NCI-H446 (cell line): Measurements from ENCODE around the gene TANK.
"Not testable (repeated sequence)": the region's sequence is repeated elsewhere in the genome, so short reads cannot be mapped to it uniquely, and the experiment has no call there.

Experiments used
- DNase-seq, 2 experiments: peaks; one replicate each; lab custom pipeline; 2025; lab: John Stamatoyannopoulos, UW

TANK gene, protein sequence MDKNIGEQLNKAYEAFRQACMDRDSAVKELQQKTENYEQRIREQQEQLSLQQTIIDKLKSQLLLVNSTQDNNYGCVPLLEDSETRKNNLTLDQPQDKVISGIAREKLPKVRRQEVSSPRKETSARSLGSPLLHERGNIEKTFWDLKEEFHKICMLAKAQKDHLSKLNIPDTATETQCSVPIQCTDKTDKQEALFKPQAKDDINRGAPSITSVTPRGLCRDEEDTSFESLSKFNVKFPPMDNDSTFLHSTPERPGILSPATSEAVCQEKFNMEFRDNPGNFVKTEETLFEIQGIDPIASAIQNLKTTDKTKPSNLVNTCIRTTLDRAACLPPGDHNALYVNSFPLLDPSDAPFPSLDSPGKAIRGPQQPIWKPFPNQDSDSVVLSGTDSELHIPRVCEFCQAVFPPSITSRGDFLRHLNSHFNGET

DNA sequence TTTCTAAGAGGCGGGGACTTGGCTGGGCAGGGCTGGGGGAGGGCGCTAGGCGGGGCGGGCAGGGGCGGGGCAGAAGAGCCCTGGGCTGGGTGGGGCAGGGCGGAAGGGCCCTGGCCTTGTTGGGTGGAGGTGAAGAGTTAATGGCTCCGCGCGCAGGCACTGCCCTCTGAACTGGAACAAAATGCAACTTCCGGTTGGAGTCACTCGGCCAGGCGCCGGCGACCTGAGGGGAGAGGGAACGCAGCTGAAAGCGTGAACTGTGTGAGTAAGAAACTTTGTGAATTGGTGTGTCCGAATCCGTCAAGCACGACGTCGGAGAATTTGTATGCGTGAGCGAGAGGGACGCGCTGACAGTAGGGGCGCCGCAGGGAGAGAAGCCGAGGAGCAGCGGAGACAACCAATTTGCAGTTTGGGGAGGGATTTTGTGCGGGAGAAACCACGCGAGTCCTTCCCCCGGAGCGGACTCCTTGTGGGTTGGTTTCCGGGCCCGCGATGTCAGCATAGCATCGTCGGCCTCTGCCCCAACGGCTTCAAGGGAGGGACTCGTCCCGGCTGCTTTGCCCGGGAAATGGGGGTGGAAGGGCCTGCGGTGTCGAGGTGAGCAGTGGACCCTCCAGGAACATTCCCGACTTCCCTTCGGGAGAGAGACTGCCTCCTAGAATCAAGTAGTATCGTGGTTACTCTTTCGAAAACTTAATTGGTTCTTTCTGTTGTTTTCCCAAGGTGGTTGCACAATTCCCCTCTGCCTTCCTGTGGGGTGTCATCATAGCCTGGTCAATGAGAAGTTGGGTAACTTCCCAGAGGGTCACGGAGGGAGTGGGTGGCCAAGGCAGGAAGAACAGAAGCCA lies at the start of gene TANK:
TSS of gene TANK (plus strand) at position 203 of the 848 bp plus-strand sequence. CDS start 19,235 bp downstream, outside the sequence.
- peak; percentile 82 to 94 for DNase-seq

DNA sequence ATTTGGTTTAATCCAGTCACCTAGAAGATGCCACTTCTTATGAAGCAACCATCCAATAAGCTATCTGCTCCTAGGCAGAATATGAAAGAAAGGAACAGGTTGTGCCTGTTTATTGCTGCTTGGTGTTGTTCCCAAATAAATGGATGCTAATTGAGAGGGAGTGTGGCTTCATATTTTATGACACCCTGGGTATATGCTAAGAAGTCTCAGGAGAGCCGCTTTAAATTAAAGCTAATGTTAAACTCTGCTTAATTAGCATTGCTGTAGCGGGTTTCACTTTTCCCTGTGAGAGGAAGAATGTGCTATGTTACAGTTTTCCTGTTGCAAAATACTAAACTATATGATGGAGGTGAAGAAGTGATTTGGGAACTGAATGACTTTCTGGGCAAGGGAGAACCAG lies 48.7 kb upstream of the TANK start:
- DNase-seq, result no peak

DNA sequence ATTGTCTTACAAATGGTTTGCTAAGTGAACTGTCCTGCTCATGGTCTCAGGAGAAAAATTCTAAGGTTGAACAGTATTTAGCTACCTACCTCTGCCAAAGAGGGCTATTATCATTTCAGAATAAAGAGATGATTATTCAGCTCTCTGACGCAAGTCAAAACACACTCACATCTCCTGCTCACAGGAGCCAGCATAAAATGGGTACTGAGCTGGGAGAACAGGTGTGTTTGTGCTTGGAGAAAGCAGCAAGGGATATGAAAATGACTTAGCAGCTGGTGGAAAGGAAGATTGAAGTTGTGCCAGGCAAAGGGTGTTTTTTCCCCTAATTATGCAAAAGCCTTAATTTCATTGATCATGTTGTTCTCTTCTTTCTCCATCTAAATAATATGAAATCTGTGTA lies 47.3 kb upstream of the TANK start:
- no peak for DNase-seq

DNA sequence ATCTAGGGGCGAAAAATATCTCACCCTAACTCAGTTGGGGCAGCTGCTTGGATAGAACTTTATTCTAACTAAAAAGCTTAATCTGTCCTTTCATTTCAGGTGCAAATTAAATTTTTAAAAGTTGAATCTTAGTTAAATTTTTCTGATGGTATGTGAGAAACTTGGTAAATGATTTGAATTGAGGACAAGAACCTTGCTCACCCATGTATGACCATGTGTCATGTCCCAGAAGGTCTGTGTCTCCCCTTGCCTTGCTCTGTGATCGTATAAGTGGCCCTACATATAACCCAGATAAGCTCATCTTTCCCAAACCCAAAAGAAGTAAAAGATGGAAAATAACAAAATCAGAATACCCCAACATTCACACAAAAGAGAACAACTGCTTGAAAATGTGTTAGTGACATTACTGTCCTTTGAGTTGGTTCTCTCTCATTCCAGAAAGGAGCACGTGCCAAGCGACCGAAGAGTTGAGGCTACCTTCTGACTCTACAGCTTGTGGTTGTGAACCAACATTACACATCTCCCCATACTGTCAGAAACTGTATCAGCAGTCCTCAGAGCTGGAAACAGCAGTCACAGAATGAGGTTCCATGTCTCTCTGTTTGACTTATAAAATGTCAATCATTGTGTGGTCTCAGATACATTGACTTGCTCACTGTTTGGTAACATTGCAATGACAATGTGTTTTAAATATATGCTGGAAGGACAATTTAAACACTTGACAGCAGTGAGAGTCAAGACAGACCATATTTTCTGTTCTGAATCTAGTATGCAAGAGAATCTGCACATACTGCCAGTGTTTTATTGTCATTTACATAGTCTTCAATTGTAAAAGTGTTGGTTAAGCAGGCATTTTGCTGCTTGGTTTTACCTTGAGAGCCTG lies 46.3 kb upstream of the TANK start:
- DNase-seq, result no peak

DNA sequence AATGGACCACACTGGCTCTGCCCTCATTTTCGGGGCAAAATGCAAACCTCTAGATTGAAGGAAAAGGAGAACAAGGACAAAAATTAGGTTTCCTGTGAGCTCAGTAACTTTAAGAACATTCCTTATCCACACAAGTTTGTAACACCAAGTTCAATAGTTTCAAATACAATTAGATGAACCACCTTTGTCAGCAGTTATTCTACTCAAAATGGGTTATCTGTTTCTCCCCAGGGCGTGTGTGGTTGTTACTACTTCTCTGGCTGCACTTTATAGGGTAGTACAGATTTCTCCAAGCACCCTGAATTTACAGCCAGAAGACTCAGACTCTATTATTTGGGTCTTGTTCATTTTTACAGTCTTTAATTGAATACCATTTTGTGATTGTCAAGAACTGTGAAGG lies 45.0 kb upstream of the TANK start:
- DNase-seq, result no peak

DNA sequence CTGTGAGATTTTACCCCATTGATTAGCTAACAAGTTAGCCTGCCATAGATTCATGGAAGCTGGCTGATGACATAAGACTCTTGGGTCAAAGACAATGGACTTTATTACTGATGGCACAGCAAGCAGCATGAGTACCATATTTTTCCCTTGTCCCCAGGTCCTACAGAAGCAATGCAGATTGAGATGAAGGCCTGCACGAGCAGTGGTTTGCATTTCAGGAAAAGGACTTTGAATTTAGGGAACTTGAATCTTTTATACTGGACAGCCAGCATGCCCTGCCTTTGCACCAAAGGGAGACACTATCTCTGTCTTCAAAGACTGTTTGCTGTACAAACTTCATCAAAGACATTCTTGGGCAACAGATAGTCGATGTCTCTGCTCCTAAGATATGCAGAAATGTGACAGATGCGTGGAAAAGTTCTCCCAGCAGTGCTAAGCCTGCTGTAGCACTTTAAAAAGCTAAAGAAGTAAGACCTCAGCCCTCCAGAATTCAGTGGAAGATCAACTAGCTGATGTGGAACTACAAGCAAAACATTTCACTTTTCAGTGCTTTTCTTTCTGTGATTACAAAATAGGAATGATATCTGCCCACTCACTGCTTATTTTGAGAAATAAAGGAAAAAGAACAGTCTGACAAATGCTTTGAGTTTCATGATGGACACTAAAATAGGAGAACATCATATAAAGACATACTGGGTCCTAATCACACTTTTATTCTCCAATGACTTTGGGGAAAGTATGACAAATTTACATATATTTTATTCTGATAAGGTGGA lies 44.4 kb upstream of the TANK start:
- DNase-seq, result no peak

DNA sequence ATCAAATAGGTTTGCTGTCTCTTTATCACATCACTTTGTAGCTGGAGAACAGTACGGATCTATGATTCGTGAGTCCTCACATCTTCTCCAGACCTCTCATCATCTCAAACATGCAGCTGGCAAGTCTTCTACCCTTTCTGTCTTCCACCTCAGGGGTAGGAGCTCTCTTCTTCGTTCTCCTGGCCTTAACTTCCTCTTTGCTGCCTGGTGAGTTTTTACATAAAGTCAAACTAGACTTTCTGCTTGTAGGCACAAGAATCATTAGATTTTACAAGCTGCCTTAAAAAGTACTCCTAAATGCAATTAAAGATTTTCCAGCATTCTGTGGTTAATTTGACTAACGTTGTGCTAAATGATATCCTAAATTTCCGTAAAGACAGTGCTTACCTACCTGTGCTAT lies 43.7 kb upstream of the TANK start:
- no peak for DNase-seq

DNA sequence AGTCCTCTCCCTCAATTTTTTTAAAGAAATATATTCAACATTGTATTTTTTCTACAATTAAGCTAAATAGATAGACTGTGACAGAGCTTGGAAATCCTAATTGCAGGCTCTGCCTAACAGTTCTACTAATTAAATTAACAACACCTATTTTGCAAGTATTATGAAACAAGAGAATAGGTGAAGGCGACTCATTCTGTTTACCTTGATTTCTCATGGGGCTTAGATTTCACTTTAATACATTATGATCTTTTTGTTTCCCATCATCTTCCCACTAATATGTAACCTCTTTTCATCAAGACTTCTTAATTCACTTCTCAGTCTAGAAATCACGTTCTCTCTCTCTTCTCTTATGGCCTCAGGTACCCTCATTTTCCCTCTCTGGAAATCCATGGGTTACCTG lies 42.7 kb upstream of the TANK start:
- no peak for DNase-seq

DNA sequence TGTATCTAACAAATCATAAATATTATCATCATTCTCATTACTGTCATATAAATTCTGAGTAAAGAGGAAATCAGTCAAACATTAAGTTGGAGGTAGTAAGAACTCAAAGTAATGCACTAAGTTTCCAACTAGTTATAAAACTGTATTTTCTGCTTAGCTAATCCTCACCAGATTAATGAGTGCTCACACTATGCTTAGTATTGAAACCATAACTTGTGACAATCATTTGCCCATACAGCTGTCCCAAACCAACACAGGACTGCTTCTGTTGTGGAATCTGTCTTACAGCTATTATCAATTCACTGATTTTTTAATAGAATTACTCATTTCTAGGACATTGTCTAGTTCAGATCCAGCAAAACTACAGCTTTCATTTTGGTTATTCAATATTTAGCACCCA lies 41.5 kb upstream of the TANK start:
- DNase-seq, result no peak

DNA sequence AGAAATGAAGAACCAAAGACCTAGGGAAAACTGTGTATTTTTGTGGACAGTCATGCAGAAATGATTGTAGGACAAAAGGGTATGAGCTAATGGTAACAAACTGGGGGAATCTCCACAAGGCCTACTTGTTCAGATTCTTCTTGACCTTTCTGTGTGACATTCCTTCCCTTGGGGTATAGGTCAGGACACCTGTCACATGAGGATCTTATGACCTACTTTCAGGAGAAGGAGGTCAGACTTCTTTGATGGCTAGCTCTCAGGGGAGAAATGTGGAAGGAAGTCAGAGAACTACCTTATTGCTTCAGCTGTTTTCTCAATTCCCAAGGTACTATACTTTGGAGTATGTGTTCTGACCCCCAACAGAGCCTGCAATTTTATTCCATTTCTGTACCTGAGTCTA lies 40.7 kb upstream of the TANK start:
- no peak for DNase-seq

DNA sequence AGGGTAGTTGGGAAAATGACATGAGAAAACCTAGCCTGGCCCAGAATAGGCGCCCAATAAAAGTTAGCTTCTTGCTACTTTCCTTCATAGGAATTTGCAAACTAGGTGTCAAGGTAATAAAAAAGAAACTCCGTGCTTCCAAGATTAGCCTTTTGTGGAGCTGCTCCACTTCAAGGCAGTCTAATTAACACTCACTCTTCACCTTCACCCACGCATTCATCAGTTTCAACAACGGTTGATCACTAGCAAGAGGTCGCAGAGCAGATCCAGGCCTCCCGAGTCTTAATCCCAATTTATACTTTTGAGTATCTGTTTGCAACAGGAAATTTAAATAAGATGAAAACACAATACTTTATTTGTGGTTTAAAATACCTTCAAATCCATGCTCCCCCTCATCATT lies 39.5 kb upstream of the TANK start:
- DNase-seq, result no peak

DNA sequence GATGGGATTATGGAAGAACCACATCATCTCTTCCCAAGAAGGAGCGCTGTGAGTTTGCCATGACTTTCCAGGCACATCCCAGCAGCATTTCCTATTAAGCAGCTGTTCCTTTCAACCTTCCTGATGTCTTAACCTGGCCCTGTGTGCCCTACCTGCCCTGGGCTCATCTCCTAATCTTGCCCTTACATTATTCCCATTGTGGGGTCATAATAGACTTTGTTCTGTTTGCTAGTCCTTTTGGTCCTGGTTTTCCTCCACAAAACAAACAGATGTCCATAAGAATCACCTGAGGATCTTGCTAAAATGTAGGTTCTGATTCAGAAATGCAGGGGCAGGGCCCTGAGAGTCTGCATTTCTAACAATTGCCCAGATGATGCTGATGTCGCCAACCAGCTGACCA lies 38.6 kb upstream of the TANK start:
- DNase-seq, result no peak

DNA sequence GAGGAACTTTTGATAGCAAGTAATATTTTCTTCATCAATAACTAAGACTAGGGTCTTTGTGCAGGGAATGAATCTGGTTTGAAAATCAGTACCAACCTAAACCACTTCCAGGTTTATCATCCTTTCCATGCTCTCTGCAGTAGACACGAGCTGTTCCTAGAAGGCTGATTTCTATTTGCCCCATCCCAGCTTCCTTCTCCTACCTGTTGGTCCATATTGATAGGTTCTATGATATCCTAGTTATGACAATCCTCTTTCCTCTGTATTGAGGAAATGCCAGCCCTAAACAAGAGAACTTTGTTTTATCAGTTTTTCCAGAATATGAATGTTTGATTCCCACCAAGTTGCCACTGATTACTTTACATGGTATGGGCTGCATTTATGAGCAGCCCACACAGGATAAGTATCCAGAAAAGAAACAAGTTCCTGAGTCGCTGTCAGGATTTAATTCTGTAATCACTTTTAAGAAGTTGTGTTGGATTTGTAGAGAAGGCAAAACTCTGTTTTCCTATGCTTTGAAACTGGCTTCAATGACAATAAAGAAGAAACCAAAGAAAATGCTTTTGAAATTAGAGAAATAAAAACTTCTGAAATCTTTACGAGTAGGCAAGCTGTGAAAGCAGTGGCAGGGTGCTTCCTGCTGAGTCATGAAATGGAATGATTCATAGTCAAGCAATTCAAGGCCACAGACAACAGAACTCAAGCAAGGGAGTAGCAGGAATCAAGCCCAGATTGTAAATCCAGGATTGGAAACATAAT lies 37.3 kb upstream of the TANK start:
- DNase-seq, result peak in 1 of 2 experiments; percentile 46

DNA sequence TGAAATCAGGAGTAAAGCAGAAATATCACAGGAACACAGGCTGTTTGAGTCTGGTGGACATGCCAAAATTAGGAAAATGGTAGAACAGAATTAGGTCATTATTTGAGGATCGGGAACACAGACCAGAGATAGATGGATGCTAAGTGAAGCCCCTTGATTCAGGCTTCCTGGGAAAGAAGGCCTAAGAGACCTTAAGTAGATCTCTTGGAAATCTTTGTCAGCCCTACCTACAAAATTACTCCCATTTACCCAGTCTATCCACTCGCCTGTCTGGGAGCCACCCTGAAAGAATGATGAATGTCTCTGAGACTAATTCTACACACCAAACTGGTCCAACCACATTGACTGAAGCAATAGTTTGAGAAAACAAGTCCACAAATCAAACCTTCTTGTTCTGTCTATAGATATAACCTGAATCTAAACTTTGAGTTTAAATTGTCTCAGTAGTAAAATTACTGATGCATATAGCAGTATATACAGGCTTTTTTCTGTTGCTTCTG lies 36.6 kb upstream of the TANK start:
- DNase-seq, result no peak

DNA sequence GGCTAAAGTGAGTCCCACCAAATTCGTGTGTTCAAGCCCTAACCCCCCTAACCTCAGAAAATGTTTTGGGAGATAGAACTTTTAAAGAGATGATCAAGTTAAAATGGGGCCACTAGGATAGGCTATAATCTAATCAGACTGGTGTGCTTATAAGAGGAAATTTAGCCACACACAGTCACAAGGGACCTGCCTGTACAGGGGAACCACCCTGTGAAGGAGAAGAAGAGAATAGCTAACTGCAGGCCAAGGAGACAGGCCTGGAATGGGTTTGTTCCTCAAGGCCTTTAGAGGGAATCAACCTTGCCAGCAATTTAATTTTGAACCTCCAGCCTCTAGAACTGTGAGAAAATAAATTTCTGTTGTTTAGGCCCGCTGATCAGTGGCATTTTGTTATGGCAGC lies 36.0 kb upstream of the TANK start:
- DNase-seq, result no peak

DNA sequence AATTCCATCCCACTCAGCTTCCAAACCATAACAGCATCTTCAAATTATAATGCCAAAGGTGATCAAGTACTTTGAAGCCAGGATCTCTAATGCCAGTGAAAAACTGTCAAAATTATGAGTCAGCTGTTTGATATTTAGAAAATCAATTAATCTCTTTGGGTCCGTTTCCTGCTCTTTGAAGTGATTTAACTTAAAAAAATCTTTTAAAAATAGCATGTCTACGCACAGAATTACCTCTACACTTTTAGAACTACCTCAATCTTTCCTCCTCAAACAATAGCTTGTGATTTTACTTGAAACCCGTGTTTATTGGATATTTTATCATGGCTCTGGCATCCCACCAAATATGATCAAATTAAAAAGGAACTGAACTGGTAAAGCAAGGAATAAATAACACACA lies 31.3 kb upstream of the TANK start:
- DNase-seq, result no peak

DNA sequence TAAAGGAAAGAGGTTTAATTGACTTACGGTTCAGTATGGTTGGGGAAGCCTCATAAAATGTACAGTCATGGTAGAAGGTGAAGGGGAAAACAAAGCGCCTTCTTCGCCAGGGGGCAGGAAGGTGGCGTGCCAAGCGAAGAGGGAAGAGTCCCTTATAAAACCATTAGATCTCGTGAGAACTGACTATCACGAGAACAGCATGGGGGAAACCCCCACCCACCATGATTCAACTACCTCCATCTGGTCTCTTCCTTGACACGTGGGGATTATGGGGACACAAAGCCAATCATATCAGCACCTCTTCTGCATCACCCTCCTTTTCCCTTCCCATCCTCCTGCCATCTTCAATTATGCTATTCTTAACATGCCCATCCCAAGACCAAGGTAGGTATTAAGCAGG lies 29.9 kb upstream of the TANK start:
- no peak for DNase-seq

DNA sequence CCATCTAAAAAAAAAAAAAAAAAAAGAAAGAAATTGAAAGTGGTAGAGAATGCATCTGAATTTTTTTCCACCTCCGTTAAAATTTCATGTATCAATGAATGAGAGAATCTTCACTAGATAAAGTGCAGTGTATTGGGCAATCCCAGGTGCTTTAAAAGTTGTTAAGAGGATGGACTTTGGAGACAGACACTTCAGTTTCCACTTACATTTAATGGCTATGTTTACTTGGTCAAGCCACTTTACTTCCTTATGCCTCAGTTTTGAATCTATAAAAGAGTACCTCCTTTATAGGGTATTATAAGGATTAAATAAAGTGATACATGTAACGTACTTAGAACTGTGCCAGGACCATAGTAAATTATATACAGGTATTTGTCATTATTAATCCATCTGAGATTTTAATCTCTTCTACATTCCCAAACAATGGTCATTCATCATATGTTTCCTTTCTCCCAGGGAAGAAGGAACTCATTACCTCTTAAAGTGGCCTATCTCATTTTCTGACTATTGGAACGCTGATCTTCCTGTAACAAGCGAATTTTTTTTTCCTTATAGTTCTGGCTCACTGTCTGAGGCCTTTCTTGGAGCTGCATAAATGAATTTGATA lies 29.1 kb upstream of the TANK start:
- DNase-seq, result no peak

DNA sequence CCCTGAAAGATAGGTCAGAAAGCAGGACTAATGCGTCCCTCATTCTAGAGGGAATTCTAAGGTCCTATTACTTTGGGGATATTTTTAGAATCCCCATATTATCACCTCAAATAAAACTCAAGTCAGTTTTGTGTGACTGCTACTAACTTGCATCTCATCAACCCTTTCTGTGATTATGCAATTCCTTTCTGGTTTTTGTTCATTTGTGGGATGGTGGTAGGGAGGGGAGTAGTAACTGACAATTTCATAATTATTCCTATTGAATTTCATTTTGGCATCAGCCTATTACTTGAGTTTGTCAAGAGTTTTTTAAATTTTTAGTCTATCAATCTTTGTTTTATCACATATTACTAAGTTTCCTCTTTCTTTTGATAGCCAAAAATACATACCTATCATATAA lies 28.4 kb upstream of the TANK start:
- no peak for DNase-seq

DNA sequence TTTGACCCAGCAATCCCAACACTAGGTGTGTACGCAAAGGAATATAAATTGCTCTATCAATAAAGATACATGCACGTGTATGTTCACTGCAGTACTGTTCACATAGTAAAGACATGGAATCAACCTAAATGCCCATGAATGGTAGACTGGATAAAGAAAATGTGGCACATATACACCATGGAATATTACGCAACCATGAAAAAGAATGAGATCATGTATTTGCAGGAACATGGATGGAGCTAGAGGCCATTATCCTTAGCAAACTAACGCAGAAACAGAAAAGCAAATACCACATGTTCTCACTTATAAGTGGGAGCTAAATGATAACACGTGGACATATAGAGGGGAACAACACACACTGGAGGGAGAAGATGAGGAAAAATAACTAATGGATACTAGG lies 27.8 kb upstream of the TANK start:
- DNase-seq, result not testable (repeated sequence)
